HepG2 (cell line): ENCODE data around the gene ACOXL. TPM values are rescaled to one million over a fixed set of nuclear protein-coding genes. Genes with fewer than 3 reads are reported as not detected.
"Not testable (repeated sequence)": the region's sequence is repeated elsewhere in the genome, so short reads cannot be mapped to it uniquely, and the experiment has no call there.

ENCODE experiments used
- ATAC-seq: fragments of 200-7000 bp; cut with Tn5 transposase; 3 replicates; pipeline ENCODE4 v1.9.1; 2020; ENCODE audit warnings: mild to moderate bottlenecking, moderate library complexity
- BruUV-seq: library from RNA; stranded (reverse); fragments of 400-500 nt; replicated peaks from 2 replicates; lab custom pipeline; 2021; lab: Mats Ljungman, UMichigan
- CTCF ChIA-PET: fragments of 300-600 bp; formaldehyde crosslinking; extraction: SDS; loops from one replicate; lab custom pipeline; 2021; ENCODE audit warnings: low total read pairs, inconsistent platforms, low intra/inter-chr PET ratio; lab: Yijun Ruan, JAX
- POLR2A ChIA-PET: fragments of 350-600 bp; sonication (Branson Sonifier 250); formaldehyde crosslinking; loops from one replicate; lab custom pipeline; 2020; ENCODE audit warnings: antibody characterized with exemption, inconsistent platforms; lab: Yijun Ruan, JAX
- DNase-seq: peaks from one replicate; pipeline ENCODE4 v3.0.0-alpha.2; 2015; ENCODE audit warnings: low spot score
- FAIRE-seq: peaks from 3 replicates; lab custom pipeline; 2011; peaks lifted over from hg19 to GRCh38; lab: Jason Lieb, UNC
- H2AFZ ChIP-seq: one replicate; pipeline ENCODE4 v1.6.1; 2011; ENCODE audit warnings: low read length, inconsistent platforms
- H3K27ac ChIP-seq: fragments of 300-600 bp; 3 replicates; pipeline ENCODE4 v1.8.0; 2011; ENCODE audit warnings: mixed run types, mild to moderate bottlenecking, mixed read lengths, low read length, inconsistent platforms; ENCODE audit not compliant: insufficient read depth; ENCODE audit errors: extremely low read length
- H3K27me3 ChIP-seq, 2 experiments: fragments of 200-600 bp in 1 of 2; 2 replicates in 1 of 2; 3 replicates in 1 of 2; pipeline versions ENCODE4 v1.6.0 to v1.8.0; 2011; ENCODE audit warnings: low read length in 2 of 2, mild to moderate bottlenecking in 2 of 2, moderate library complexity in 2 of 2, inconsistent platforms in 1 of 2; ENCODE audit not compliant: insufficient read depth in 2 of 2, control insufficient read depth in 1 of 2
- H3K36me3 ChIP-seq, 2 experiments: fragments of 200-600 bp in 1 of 2; replicated peaks in 1 of 2; 2 replicates in 1 of 2; 3 replicates in 1 of 2; pipeline versions ENCODE4 v1.5.1 to v1.8.0; 2011; ENCODE audit warnings: low read length in 2 of 2, inconsistent platforms in 1 of 2; ENCODE audit not compliant: insufficient read depth in 2 of 2, control insufficient read depth in 1 of 2
- H3K4me1 ChIP-seq: 2 replicates; pipeline ENCODE4 v1.5.1; 2012; ENCODE audit warnings: low read length, inconsistent platforms; ENCODE audit not compliant: insufficient read depth
- H3K4me2 ChIP-seq: 2 replicates; pipeline ENCODE4 v1.6.0; 2011; ENCODE audit warnings: low read depth, low read length, inconsistent platforms
- H3K4me3 ChIP-seq, 3 experiments: fragments of 200-600 bp in 1 of 3; sonication (generic), shearing (Covaris generic) in 1 of 3; replicated peaks in 1 of 3; 2 replicates each; pipeline ENCODE4 v1.5.1; 2011 to 2016; ENCODE audit warnings: low read length in 3 of 3, inconsistent platforms in 2 of 3, low read depth in 2 of 3, mild to moderate bottlenecking in 2 of 3, control low read depth in 1 of 3, mixed read lengths in 1 of 3; ENCODE audit not compliant: insufficient read depth in 1 of 3
- H3K79me2 ChIP-seq: one replicate; pipeline ENCODE4 v1.6.1; 2011; ENCODE audit warnings: low read length, inconsistent platforms; ENCODE audit not compliant: insufficient read depth
- H3K9ac ChIP-seq: 2 replicates; pipeline ENCODE4 v1.6.0; 2011; ENCODE audit warnings: mild to moderate bottlenecking, low read depth, low read length, inconsistent platforms; ENCODE audit not compliant: insufficient read depth
- H3K9me3 ChIP-seq: 2 replicates; pipeline ENCODE4 v1.5.1; 2012; ENCODE audit warnings: mild to moderate bottlenecking, low read length
- H4K20me1 ChIP-seq: 2 replicates; pipeline ENCODE4 v1.6.0; 2011; ENCODE audit warnings: inconsistent platforms, mild to moderate bottlenecking, low read length, moderate library complexity; ENCODE audit not compliant: insufficient read depth
- ZNF709 ChIP-seq: sonication (generic); formaldehyde crosslinking; IDR thresholded peaks from 2 replicates; pipeline ENCODE4 v1.5.0; 2020; ENCODE audit warnings: mild to moderate bottlenecking, missing genetic modification reagents
- ZNF768 ChIP-seq: sonication (generic); formaldehyde crosslinking; IDR thresholded peaks from 2 replicates; pipeline ENCODE4 v1.4.0; 2020; ENCODE audit warnings: missing genetic modification reagents
- WGBS: methylation state at CpG from one replicate; pipeline ENCODE4 v1.1.6; 2017; ENCODE audit warnings: low lambda C conversion rate; 5-methylcytosine and 5-hydroxymethylcytosine counted together
- in situ Hi-C: cut with HindIII; loops from 2 replicates; pipeline ENCODE4 v1.10.0; 2017; ENCODE audit warnings: low pct_unique_long_range_greater_than_20kb; ENCODE audit not compliant: extremely low pct_ligation_motif_present
- intact Hi-C: fragments of 100-400 bp; cut with micrococcal nuclease; formaldehyde crosslinking; loops from one replicate; pipeline ENCODE4 v1.10.0; 2022; ENCODE audit not compliant: unreplicated experiment
- polyA plus RNA-seq, 8 experiments: library from polyadenylated mRNA; depleted of rRNA in 3 of 8; stranded (reverse) in 7 of 8; unstranded in 1 of 8; fragments of >200 nt; fragmentation: Illumina TruSeq in 4 of 8; extraction: Trizol in 4 of 8; gene quantifications; 2 replicates each; pipeline versions ENCODE4 v1.2.1 to v1.2.3, GENCODE V29; 2011 to 2016; ENCODE audit warnings: low read depth in 4 of 8, missing spikeins in 1 of 8, mixed read lengths in 1 of 8; ENCODE audit not compliant: insufficient read depth in 1 of 8
- total RNA-seq, 5 experiments: library from RNA; depleted of rRNA; stranded (reverse); fragments of >200 nt; fragmentation: Illumina TruSeq; extraction: Trizol; gene quantifications; 2 replicates each; pipeline ENCODE4 v1.2.3, GENCODE V29; 2016; ENCODE audit warnings: low read depth in 1 of 5

ACOXL gene
- total and polyA plus RNA-seq, 2 of the 13 experiments (the other 11 are each of a cell fraction or from before 2014, with no cell fraction given): not detected

DNA sequence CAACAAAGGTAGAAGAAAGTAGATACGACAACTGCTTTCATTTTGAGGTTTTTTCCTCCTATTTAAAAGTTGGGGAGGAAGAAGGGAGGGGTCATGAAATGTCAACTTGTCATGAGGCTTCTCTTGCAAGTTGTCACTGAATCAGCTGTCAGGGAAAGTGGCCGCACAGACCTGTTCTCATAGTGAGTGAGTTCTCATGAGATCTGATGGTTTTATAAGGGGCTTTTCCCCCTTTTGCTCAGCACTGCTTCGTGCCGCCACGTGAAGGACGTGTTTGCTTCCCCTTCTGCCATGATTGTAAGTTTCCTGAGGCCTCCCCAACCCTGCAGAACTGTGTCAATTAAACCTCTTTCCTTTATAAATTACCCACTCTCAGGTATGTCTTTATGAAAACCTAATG is 312.9 kb downstream of the ACOXL start:
- CTCF ChIA-PET, FAIRE-seq, BruUV-seq, ATAC-seq, H3K79me2 ChIP-seq, H3K9ac ChIP-seq, H4K20me1 ChIP-seq, intact Hi-C loops, H3K4me3 ChIP-seq, POLR2A ChIA-PET, in situ Hi-C loops, DNase-seq, H3K9me3 ChIP-seq, H3K36me3 ChIP-seq, H2AFZ ChIP-seq, H3K27ac ChIP-seq, H3K4me2 ChIP-seq: not testable (repeated sequence)
- Histone ChIP-seq H3K27me3 (peaks cover 2 to 50% of the 10 kb centered on the region in 2 experiments; a peak in 4 of 5 replicates), H3K4me1 (peaks cover 11% of the 10 kb centered on the region)
- 52% methylated on average over 6 of the region's 6 CpGs for WGBS

DNA sequence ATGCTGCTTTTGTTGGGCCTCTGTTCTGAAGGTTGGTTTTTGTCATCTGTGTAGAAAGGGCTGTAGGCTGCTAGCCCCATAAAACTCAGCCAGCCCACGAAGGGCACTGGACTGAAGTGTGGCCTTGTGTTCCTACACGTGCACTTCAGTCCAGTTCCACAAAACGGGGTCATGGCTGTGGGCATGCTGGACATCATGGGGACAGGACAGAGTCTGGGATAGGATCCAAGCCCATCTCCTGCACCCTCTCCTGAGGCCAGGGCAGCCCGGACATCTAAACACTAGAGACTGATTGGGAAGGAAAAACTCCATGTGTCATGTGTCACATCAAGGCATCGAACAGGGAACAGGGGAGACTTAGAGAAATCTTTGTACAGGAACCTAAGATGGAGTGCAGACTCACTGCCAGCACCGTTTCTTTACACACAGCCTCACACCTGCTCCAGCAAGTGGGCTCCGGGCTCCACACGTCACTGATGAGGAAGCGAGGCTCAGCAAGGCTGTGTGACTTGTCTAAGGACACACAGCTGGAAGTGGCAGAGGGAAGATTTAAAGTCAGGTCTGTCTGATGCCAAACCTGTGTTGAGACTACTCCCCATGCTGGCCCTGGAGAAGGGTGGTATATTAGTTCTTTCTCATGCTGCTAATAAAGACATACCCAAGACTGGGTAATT is 313.5 kb downstream of the ACOXL start:
- H3K79me2 ChIP-seq: no peaks in the 10 kb centered on the region
- H3K4me3 ChIP-seq: no peak overlapping the region
- DNase-seq (no peak), FAIRE-seq (no peak), ATAC-seq (no peak)
- H3K27me3 ChIP-seq: peaks cover 1 to 44% of the 10 kb centered on the region in 2 experiments; a peak in 4 of 5 replicates
- 17% methylated on average over 9 of the region's 9 CpGs for WGBS
- no peaks in the 10 kb centered on the region for H4K20me1 ChIP-seq
- BruUV-seq: no TSS peak
- H2AFZ ChIP-seq: no peak overlapping the region
- no peak overlapping the region for H3K27ac ChIP-seq
- TF ChIP-seq ZNF768 (CRISPR knock-in tag): peak; percentile 92
- TF ChIP-seq ZNF709 (CRISPR knock-in tag): no peak
- TF ChIP-seq, all 625 proteins: peak for 1
- H3K36me3 ChIP-seq: no peaks in the 10 kb centered on the region
- H3K4me1 ChIP-seq: peaks cover 18% of the 10 kb centered on the region
- CTCF ChIA-PET: no interaction called here
- no peak overlapping the region for H3K9ac ChIP-seq
- POLR2A ChIA-PET: no interaction called here
- no peak overlapping the region for H3K4me2 ChIP-seq
- in situ Hi-C loops (no loop called here), intact Hi-C loops (no loop called here)
- H3K9me3 ChIP-seq: no peaks in the 10 kb centered on the region
